Measurements from ENCODE around the gene ARAP1. TPM values are rescaled to one million over a fixed set of nuclear protein-coding genes. Genes with fewer than 3 reads are reported as not detected.

Gene ARAP1
- total and polyA plus RNA-seq, 2 donors (not counting 1 experiment from before 2014, with no cell fraction given): 41.8 to 113 TPM

DNA sequence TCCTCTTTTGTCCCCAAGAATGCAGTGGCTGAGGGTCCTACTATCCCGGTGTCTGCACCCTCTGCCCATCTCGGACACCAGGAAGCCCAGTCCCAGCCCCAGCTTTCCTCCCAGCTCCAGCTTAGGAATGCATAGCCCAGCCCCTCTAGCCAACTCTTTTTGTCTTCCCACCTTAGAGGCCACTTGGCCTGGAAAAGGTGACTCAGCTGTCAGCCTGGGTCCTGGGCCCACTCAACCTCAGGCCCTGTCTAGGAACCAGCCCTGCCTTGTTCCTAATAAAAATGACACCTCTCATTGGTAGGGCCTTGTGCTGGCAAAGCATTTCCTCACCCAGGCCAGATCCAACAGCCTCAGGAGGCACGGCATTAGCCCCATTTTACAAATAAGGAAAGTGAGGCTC lies 106.2 kb downstream of the ARAP1 start:
- Histone ChIP-seq H4K20me1 (ENCODE audit: control insufficient read depth, extremely low read depth, insufficient read depth, low read length) (no peaks in the 10 kb centered on the region), H3K36me3 (ENCODE audit: control insufficient read depth, insufficient read depth, low read length) (no peaks in the 10 kb centered on the region), H3K79me2 (ENCODE audit: control insufficient read depth, insufficient read depth, low read length) (no peaks in the 10 kb centered on the region), H2AFZ (ENCODE audit: low read length) (no peak overlapping the region), H3K9me3 (ENCODE audit: control insufficient read depth, insufficient read depth, low read depth, low read length) (no peaks in the 10 kb centered on the region), H3K9ac (ENCODE audit: insufficient read depth, low read length) (no peak overlapping the region), H3K4me3 (replicated peaks in 1 of 4; ENCODE audit: control extremely low read depth in 1 of 4, insufficient read depth in 1 of 4, low read depth in 3 of 4, low read length in 4 of 4) (no peak overlapping the region), H3K27me3 (ENCODE audit: control insufficient read depth, insufficient read depth, low read length) (peaks cover 5% of the 10 kb centered on the region), H3K4me2 (ENCODE audit: extremely low read depth, insufficient read depth, low read length) (no peak overlapping the region), H3K4me1 (ENCODE audit: control insufficient read depth, extremely low read depth, insufficient read depth, low read length) (no peaks in the 10 kb centered on the region), H3K27ac (ENCODE audit: insufficient read depth, low read length) (no peak overlapping the region)
- TF ChIP-seq, protein P1, sequence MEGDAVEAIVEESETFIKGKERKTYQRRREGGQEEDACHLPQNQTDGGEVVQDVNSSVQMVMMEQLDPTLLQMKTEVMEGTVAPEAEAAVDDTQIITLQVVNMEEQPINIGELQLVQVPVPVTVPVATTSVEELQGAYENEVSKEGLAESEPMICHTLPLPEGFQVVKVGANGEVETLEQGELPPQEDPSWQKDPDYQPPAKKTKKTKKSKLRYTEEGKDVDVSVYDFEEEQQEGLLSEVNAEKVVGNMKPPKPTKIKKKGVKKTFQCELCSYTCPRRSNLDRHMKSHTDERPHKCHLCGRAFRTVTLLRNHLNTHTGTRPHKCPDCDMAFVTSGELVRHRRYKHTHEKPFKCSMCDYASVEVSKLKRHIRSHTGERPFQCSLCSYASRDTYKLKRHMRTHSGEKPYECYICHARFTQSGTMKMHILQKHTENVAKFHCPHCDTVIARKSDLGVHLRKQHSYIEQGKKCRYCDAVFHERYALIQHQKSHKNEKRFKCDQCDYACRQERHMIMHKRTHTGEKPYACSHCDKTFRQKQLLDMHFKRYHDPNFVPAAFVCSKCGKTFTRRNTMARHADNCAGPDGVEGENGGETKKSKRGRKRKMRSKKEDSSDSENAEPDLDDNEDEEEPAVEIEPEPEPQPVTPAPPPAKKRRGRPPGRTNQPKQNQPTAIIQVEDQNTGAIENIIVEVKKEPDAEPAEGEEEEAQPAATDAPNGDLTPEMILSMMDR (conservative IDR thresholded peaks at IDR 0.05 in 1 of 2, IDR thresholded peaks at IDR 0.05 in 1 of 2; ENCODE audit: low read depth in 1 of 2, low read length in 2 of 2): no peak
- no peak for DNase-seq (ENCODE audit: low read depth in 2 of 2)

DNA sequence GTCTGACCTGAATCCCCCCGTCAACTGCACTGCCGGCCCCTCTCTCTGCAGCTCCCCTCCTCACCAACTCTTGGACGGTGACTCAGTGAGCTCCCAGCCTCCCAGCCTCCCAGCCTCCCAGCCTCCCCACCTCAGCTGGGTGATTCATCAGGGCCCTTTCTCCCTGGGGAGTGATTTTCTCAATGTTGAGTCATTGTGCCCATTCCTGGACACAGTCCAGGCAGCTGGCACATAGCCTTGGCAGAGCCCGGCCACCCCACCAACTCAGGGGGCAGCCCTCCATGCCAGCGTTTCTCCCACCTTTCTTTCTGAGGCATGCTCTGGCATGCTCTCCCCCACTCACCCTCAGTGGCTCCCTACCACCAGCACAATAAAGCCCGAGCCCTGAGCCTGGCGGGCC lies 108.7 kb downstream of the ARAP1 start:
- no peak overlapping the region for H3K4me3 ChIP-seq (replicated peaks in 1 of 4; ENCODE audit: control extremely low read depth in 1 of 4, insufficient read depth in 1 of 4, low read depth in 3 of 4, low read length in 4 of 4)

DNA sequence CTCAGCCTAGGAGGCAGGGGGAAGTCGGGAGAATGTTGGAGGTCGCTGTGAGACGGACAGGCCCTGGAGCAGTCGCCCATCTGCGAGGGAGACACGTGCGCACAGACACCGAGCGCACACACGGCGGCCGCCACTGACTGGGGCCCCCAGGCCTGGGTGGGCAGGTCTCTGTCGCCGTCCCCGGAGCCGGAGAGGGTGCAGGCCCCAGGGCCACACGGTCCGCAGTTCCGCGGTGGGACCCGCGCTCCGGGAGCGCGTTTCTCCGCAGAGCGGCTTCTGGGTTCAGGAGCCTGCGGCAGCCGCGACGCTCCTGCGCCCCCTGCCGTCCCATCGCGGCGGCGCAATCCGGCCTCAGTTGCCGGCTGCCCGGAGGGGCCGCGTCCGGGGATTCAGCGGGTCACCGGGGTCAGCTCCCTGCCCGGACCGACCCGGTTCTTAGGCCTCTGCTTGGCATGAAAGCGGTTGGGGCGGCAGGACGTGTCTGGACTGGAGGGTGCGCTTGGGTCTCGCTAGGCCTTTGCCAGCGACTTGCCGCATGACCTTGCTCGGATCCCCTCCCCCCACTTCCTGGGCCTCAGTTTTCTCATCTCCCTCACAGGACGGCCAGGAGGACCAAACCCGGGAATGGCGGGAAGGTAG lies 109.2 kb downstream of the ARAP1 start:
- H3K9ac ChIP-seq (ENCODE audit: insufficient read depth, low read length): no peak overlapping the region
- H3K36me3 ChIP-seq (ENCODE audit: control insufficient read depth, insufficient read depth, low read length): no peaks in the 10 kb centered on the region
- H3K4me2 ChIP-seq (ENCODE audit: extremely low read depth, insufficient read depth, low read length): peak overlapping the region; percentile 69
- H4K20me1 ChIP-seq (ENCODE audit: control insufficient read depth, extremely low read depth, insufficient read depth, low read length): no peaks in the 10 kb centered on the region
- H3K4me3 ChIP-seq (replicated peaks in 1 of 4; ENCODE audit: control extremely low read depth in 1 of 4, insufficient read depth in 1 of 4, low read depth in 3 of 4, low read length in 4 of 4): peak overlapping the region in 2 of 4 experiments; percentile 17
- H3K9me3 ChIP-seq (ENCODE audit: control insufficient read depth, insufficient read depth, low read depth, low read length): no peaks in the 10 kb centered on the region
- DNase-seq (ENCODE audit: low read depth in 2 of 2): peak; percentile 33 to 39
- H3K27ac ChIP-seq (ENCODE audit: insufficient read depth, low read length): no peak overlapping the region
- H3K4me1 ChIP-seq (ENCODE audit: control insufficient read depth, extremely low read depth, insufficient read depth, low read length): no peaks in the 10 kb centered on the region
- H3K79me2 ChIP-seq (ENCODE audit: control insufficient read depth, insufficient read depth, low read length): no peaks in the 10 kb centered on the region
- TF ChIP-seq, protein P1 (conservative IDR thresholded peaks at IDR 0.05 in 1 of 2, IDR thresholded peaks at IDR 0.05 in 1 of 2; ENCODE audit: low read depth in 1 of 2, low read length in 2 of 2): peak; percentile 56 to 72
- TF ChIP-seq EZH2 (IDR thresholded peaks at IDR 0.05; ENCODE audit: low read length, missing control alignments): no peak
- H2AFZ ChIP-seq (ENCODE audit: low read length): peak overlapping the region; percentile 54
- peaks cover 17% of the 10 kb centered on the region for H3K27me3 ChIP-seq (ENCODE audit: control insufficient read depth, insufficient read depth, low read length)

More for the DNA sequence above, 108.7 kb downstream of the ARAP1 start:
- Histone ChIP-seq H3K9me3 (ENCODE audit: control insufficient read depth, insufficient read depth, low read depth, low read length) (no peaks in the 10 kb centered on the region), H3K4me2 (ENCODE audit: extremely low read depth, insufficient read depth, low read length) (no peak overlapping the region), H3K27ac (ENCODE audit: insufficient read depth, low read length) (no peak overlapping the region), H3K27me3 (ENCODE audit: control insufficient read depth, insufficient read depth, low read length) (peaks cover 17% of the 10 kb centered on the region), H3K4me1 (ENCODE audit: control insufficient read depth, extremely low read depth, insufficient read depth, low read length) (no peaks in the 10 kb centered on the region), H3K79me2 (ENCODE audit: control insufficient read depth, insufficient read depth, low read length) (no peaks in the 10 kb centered on the region), H2AFZ (ENCODE audit: low read length) (no peak overlapping the region), H3K36me3 (ENCODE audit: control insufficient read depth, insufficient read depth, low read length) (no peaks in the 10 kb centered on the region), H3K9ac (ENCODE audit: insufficient read depth, low read length) (no peak overlapping the region), H4K20me1 (ENCODE audit: control insufficient read depth, extremely low read depth, insufficient read depth, low read length) (no peaks in the 10 kb centered on the region)
- DNase-seq (ENCODE audit: low read depth in 2 of 2): peak; percentile 14 to 15
- no peak for TF ChIP-seq EZH2 (IDR thresholded peaks at IDR 0.05; ENCODE audit: low read length, missing control alignments)
- TF ChIP-seq, protein P1 (conservative IDR thresholded peaks at IDR 0.05 in 1 of 2, IDR thresholded peaks at IDR 0.05 in 1 of 2; ENCODE audit: low read depth in 1 of 2, low read length in 2 of 2): no peak
